GF-D8 (cell line): ENCODE measurements around the gene C12orf76.
A peak's percentile ranks its signal among the peaks of the same experiment; 100 is the strongest.
"Not testable (repeated sequence)": the region's sequence is repeated elsewhere in the genome, so short reads cannot be mapped to it uniquely, and the experiment has no call there.

ENCODE experiments used
- DNase-seq: peaks from one replicate; lab custom pipeline; 2025; lab: John Stamatoyannopoulos, UW

C12orf76 gene

DNA sequence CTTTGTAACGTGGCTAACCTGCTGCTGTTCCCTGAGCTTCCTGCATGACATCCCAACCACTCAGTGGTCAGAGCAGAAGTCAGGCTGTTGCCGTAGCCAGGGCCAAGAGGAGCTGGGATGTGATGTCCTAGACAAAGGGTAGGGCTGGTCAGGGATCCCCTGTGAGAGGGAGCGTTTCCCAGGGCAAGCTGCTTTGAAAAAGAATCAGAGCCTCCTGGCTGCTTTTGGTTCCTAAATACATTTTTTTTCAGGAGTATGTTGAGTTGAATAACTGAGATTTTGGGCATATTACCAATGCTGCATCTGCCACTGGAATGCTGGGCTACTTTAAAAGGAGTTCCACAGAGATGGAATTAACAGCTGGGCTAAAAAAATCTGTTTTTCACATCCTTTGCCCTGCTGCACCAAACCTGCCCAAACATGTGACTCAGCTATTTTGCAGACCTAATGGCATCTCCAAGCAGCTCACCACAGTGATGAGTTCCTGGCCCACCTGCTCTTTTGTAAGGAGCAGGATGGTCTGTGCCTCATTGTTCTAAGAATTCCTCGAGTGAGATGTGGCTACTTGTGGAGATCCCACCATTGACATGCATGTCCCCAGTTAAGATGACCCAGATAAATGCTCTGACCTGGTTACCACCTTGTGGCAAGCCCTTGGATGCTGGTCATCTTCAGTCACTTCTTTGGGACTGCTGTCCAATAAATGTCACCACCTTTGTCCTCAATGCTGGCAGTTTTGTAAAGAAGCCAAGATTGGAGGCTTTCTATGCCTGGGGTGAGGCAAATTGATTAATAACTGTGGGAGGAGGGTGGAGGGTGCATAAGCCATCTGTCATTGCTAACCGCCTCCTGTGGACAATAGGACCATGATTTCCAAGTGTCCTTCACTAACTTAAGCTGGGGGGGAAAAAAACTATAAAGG is 25.0 kb downstream of the C12orf76 start:
- DNase-seq, result no peak

DNA sequence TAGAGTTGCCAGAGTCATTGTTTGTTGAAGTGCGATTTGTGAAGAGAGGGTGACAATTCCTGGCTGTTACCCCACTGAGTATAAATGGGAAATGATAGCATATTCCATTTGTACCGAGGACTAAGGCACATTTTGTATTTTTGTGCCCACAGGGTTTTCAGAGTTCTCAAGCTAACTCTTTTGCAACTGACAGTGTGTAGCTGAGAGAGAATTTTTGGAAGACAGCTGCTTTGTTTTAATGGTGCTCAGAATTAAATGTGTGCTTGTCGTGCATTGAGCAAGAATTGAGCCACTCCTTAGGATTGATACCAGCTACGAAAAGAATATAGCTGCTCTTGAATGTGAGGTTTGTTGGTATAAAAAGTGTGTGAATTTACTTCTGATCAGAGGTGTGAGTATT is 27.4 kb downstream of the C12orf76 start:
- DNase-seq, result no peak

DNA sequence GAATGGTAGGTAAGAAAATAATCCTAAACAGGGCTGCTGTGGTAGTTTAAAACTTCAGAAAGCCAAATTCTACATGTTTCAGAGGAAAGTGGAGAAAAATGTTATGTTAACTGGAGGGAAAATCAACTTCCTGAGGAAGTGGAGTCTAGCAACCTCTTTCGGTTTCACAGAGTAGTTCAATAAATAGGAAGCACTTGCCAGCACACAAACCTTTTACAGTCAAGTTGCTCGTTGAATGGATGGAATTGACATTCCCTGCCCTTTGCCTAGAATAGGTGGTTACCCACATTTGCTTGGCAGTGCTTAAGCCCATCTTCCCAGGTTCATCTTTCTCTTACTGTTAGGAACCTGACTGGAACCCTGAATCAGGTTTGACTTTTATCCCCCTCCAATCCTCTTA is 33.2 kb downstream of the C12orf76 start:
- no peak for DNase-seq

DNA sequence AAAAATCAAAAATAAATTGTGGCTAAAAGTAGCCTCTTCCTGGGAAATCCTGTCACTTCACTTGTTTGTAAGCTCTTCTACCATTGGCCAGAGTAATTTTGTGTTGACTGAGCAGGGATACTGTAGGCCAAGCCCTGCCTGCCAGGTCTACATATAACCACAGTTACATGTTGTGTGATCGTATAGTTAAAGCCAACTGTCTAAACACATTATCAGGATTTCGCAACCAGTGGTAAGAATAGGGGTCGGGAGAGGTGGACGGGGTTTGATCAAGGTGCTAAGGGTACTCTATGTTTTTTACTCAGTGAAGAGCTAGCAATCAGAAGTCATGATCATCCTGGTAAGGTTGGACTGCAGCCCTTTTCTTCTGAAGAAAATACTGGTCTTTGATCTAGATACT is 35.7 kb downstream of the C12orf76 start:
- no peak for DNase-seq

DNA sequence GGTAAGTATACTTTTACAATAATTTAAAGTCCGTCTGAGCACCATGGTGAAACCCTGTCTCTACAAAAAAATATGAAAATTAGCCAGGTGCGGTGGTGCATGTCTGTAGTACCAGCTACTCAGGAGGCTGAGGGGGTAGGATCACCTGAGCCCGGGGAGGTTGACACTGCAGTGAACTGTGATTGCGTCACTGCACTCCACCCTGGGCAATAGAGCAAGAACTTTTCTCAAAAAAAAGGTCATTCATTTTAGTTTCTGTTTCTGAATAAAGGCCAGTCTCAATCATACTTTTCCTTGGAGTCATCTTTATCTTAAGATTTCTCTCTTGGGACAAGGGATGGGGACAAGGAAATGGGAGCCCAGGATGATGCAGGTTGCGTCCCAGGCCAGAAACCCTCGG is 36.2 kb downstream of the C12orf76 start:
- no peak for DNase-seq

DNA sequence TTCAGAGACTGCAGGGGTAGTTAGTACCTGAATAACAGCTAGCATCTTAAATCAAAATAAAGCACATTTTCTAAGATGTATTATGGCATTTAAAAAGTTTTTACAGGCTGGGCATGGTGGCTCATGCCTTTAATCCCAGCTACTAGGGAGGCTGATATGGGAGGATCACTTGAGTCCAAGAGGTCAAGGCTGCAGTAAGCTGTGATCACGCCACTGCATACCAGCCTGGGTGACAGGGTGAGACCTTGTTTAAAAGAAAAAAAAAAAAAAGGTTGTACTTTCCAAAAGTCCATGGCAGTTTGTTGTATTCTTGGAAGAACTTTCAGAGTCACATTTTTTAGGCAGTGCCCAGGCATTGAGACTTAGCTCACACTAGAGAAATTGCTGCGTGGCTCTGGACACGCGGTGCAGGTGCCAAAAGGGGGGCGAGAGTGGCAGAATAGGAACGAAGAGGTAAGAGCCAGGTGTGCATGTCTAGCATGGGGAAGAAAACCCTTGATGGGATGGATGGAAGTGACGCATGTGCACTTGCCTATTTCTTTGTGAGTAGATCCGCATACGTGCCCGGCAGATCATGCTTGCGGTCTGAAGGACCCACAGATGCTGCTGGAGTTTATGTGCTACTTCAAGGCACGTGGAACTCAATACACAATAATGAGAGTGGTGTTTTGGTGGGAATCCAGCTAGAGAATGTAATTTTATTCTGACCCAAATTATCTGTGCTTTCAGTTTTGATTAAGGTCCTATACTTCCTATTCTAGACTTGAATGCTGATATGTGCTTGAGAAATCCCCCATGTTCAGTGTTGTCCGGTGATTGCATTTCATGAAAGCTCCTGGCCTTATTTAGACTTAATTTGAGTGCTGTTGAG is 37.2 kb downstream of the C12orf76 start:
- no peak for DNase-seq

DNA sequence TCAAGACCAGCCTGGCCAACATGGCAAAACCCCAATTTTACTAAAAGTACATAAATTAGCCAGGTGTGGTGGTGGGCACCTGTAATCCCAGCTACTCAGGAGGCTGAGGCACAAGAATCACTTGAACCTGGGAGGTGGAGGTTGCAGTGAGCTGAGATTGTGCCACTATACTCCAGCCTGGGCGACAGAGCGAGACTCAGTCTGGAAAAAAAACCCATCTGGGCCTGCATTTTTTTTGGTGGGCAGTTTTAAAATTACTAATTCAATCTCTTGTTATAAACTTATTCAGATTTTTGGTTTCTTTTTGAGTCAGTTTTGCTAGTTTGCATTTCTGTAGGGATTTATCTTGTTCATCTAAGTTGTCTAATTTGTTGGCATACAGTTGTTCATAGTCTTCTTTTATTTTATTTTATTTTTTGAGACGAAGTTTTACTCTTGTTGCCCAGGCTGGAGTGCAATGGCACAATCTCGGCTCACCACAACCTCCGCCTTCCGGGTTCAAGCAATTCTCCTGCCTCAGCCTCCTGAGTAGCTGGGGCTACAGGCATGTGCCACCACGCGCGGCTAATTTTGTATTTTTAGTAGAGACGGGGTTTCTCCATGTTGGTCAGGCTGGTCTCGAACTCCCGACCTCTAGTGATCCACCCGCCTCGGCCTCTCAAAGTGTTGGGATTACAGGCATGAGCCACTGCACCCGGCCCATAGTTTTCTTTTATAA is 39.5 kb downstream of the C12orf76 start:
- not testable (repeated sequence) for DNase-seq

DNA sequence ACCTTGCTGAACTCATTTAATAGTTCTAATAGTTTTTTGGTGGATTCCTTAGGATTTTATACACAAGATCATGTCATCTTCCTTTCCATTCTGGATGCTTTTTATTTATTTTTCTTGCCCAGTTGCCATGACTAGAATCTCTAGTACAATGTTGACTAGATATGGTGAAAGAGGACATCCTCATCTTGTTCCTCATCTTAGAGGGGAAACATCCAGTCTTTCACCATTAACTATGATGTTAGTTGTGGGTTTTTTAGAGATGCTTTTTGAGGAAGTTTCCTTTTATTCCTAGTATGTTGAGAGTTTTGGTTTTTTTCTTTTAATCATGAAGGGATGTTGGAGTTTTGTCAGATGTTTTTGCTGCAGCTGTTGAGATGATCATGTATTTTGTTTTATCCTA is 40.4 kb downstream of the C12orf76 start:
- DNase-seq, result peak; percentile 94

DNA sequence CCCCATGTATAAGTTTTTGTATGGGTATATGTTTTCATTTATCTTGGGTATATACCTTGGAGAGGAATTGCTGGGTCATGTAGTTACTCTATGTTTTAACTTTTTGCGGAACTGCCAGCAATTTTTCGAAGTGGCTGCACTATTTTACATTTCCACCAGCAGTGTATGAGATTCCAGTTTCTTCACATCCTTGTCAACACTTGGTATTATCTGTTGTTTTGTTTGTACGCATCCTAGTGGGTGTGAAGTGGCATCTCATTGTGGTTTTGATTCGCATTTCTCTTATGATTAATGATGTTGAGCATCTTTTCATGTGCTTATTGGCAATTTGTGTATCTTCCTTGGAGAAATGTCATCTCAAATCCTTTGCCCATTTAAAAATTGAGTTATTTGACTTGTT is 42.2 kb downstream of the C12orf76 start:
- DNase-seq, result no peak

DNA sequence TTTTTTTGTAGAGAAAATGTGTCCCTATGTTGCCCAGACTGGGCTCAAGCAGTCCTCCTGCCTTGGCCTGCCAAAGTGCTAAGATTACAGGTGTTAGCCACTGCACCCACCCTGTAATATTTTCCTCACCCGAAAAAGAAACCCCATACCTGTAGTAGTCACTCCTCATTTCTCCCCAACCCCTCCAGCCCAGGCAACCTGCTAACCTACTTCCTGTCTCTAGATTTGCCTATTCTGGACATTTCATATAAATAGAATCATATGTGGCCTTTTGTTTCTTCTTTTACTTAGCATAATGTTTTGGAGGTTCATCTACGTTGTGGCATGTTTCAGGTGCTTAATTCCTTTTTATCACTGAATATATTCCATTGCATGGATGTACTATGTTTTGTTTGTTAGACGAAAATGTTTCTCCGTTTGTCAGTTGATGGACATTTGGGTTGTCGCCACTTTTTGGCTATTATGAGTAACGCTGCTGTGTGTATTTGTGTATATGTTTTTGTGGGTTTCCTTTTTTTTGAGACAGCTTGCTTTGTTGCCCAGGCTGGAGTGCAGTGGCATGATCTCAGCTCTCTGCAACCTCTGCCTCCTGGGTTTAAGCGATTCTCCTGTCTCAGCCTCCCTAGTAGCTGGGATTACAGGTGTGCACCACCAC is 42.9 kb downstream of the C12orf76 start:
- DNase-seq, result no peak

DNA sequence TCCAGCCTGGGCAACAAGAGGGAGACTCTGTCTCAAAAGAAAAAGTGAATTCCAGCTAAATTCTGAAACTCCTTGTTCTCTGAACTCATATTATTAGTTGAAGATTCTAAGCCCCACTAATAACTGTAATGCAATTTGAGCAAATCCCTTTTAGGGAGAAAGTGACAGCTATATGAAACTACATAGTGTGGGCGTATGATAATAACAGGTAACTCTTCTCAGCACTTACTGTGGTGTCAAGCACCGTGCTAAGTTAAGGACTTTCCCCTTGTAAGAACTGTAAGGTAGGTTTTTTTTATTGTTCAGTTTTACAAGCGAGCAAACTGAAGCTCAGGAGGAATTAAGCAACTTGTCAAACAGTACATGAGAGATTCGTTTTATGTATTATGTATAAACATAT is 43.7 kb downstream of the C12orf76 start:
- no peak for DNase-seq

DNA sequence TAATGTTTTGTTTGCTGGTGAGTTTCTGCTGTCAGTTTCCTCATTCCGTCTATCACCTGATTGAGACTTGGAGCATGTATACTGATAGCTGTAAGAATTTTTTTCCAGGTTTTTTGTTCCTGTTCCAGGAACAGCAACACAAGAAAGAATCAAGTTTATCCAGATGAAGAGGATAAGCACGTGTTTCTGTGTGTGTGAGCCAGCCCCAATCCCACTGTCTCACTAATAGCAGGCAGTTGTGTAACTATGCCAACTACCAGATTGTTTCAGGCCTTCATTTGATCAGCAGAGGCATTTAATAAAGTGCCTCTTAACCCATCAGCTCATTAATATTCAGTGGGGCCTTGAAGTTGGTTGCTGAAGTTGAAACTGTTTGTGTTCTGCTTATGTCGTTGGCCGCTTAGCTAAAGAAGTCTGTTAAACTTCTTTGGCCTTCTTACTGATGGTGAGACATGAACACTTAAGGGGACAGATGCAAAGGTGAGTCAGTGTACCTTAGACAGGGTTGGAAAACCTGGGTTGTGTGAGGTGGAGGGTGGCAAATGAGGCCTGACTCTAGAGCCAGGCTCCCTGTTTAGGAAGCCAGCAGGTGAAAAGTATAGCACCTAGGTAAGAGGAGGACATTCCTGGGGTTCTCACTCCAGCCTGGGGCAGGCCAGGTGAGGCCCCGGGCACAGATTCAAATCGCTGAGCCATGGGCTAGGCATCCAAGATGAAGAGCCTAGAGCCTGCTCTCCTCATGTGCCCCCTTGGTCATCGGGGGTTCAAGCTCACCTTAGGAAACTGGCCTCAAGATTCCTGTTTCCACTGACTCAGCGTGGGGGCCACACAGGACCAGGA is 45.4 kb downstream of the C12orf76 start:
- DNase-seq, result no peak

DNA sequence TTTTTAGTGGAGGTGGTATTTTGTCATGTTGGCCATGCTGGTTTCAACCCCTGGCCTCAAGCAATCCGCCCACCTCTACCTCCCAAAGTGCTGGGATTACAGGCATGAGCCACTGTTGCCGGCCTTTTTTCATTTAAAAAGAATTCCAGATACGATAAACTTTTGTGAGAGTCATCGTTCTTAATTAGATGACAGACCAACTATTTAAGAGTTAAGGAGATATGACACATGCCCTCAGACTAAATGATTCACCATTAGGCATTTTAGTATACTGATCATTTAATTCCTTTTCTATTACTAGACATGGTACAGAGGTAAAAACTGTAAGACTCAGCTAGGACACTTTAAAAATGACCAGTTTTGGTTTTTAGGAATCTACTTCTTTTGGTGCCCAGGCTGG is 46.7 kb downstream of the C12orf76 start:
- no peak for DNase-seq

DNA sequence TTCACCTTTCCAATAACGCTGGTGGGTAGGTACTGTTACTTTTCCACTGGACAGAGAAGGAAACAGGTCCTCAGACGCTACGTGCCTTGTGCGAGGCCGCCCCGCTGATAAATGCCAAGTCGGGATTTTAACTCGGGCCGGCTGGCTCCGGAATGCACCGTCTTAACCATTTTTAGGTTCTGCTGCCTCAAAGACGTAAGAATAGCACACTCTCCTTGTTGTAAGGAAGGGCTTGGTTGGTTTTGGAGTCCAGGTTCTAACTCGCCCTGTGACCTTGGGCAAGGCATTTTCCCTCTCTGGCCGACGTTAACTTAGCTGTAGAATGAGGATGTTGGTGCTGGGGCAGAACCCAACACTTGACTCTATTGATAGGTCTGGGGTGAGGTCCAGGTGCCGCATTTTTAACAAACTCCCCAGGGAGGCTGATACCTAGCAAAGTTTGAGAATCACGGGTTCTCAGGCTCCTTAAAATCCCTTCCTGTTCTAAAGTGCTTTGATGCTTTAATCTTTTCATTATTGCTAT is 48.3 kb downstream of the C12orf76 start:
- DNase-seq, result no peak

DNA sequence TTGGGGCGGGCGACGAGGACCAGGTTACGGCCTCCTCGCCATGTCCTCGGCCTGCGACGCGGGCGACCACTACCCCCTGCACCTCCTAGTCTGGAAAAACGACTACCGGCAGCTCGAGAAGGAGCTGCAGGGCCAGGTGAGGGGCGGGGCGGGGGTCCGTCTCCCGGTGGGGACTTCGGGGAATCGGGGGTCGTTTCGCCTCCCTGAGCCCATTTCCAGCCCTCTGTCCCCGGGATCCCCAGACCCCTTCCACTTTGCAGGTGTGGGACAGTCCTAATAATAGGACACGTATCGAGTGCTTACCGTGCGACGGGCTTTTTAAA is 48.7 kb downstream of the C12orf76 start:
- no peak for DNase-seq

DNA sequence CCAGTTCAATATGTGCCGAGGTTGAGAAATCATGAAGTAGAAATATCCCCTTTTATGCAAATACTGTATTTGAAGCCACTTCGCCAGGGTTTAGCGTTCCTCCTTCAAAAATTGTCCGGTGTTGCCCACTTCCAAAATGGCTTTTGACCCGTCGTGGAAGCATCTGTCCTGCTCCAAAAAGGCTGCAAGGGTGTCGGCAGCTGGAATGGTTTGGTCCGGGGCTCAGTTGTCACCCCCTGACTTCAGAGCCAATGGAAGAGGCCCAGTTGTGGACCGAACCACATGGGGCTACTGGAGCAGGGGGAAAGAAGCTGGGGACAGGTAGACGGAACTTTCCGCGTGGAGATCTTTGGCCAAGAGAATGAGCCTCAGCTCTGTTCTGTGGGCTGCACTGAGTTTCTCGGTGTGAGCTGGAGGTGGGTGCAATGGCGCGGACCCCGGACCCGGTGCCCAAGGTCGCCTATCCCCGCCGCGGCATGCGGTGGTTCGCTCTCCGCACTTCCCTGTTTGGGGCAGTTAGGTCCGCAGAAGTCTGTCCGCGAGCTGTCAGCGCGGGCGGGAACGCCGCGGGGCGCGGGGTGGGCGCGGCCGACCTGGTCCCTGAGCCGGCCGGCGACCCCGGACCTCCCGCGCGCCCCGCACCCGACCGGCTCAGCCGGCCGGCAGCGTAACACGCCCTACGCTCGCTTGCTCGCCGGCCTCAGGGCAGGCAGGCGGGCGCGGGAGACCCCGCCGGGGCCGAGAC is 49.2 kb downstream of the C12orf76 start, which contains the start of gene ANKRD13A:
Gene ANKRD13A (plus strand): TSS at position 527 of the 745 bp plus-strand sequence. CDS start 259 bp downstream, outside the sequence.
- DNase-seq, result peak; percentile 81

DNA sequence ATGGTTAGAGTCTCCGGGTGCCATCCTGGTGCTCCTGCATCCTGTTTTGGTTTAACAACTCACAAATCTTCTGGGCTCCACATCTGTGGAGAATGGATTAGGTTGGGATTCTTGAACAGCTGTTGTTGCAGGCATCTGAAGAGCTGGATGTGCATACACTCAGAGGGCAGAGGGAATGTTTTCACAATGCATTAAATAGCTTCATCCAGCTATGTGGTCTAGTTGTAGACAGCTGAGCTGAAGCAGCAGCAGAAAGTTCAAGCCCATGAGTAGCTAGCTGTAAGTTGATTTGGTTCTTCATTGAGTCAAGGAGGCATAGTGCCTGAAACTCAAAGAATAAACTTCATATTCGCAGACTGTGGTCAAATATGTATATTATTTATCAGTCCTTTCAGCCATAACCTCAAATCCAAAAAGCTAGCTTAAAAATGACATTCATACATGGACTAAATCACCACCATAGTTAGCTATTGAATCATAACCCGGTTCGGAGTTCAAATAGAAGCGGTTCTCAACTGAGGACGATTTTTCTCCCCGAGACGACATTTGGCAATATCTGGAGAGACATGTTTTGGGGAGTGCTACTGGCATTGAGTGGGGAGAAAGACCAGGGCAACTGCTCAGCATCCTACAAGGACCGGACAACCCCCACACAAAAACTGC is 50.0 kb downstream of the C12orf76 start:
- no peak for DNase-seq

DNA sequence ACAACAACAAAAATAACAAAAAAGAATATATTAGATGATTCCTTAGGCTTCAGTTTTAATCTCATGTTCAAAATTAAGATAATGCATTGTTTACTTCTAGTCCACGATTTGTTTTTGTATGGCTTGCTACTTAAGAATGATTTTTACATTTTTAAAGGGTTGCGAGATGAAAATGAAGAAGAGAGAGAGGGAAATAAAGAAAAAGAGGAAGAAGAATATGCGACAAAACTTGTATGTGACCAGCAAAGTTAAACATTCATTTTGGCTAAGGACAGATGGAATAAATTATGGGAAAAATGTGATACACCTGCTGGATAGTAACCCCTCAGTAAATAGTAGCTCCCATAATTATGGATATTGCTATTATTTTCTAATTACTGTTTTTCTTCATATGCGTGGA is 50.9 kb downstream of the C12orf76 start:
- no peak for DNase-seq

DNA sequence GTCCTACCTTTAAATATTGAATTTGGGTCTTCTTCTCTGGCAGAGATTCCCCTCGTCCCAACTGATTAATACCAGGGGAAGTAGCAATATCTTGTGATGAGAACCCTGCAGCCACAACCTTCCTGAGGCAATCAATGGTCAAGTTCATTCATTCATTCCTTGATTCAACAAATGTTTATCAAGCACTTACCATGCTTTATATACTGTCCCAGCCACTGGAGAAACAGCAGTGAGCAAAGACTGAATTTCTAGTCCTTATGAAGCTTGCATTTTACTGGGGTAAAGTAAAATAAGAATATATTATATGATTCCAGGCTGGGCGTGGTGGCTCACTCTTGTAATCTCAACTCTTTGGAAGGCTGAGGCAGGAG is 51.9 kb downstream of the C12orf76 start:
- no peak for DNase-seq
